Cortex of kidney (tissue), 1 donor: ENCODE measurements around the gene GGCT.

Experiments
- DNase-seq: peaks from one replicate; lab custom pipeline; 2025; lab: John Stamatoyannopoulos, UW

The GGCT gene

DNA sequence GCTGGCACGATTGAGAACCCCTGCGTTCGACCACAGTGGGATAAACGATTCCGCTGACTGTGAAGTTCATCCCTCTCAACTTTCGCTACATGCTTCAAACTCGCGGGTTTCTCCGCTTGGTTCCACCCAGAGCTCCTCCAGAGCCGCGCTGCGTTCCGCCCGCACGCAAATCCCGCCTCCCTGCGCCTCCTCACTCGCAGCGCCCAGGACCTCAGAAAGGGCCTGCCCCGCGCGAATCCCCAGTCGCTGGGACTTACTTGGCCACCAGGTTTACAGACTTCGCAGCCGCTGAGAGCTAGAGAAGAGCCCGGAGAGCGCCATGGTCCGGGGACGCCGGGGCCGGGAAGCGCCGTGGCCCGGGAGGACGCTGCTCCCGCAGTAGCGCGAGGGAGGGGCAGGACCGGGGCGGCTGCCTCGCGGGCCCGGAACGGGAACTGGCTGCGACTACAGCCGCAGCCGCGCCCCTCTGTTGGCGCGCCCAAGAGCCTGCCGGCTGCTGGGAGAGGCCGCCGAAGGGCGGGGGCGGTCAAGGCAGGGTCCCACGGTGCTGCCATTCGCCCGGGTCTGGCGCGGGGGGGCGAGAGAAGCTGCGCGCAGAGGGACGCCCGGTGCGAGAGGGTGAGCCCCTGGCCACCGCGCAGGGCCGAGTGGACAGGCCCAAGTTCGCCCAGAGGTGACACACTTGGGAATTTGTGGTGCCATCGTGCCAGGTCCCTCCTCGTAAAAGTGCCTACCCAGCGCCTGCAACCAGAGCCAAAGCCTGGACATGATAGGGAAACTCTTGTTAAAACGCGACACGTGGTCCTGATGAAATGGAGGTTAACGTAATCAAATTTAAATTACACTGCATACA, 26.1 kb downstream of the GGCT start, which contains the start of gene NOD1:
NOD1 (minus strand) TSS at position 436 of the 853 bp plus-strand sequence. CDS start 21,863 bp downstream, outside the sequence.
- DNase-seq: no peak

GRCh38 chr7:30476459-30477145, 28.0 kb downstream of the GGCT start:
- no peak for DNase-seq

- no peak for DNase-seq
Observed at GRCh38 chr7:30475580-30475979, 29.0 kb downstream of the GGCT start.

DNA sequence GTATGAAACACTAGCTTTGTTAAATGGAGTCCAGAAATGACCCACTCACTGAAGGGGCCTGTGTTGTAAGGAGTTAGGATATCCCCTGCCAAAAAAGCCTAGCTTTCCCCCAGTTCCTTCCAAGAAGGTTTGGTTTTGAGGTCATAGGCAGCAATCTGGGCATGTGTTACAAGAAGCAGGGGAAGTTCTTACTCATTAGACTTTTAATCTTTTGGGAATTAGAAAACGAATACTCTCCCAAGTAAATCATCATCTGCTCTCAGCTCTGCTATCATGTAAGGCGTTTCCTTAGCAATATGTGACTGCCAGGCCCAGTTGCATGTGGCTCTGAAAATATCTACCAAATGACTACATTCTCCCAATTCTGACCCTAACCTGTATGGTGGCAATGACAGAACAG, 29.7 kb downstream of the GGCT start:
- DNase-seq: no peak

- DNase-seq: no peak
Observed at GRCh38 chr7:30474485-30474884, 30.1 kb downstream of the GGCT start.

- DNase-seq: no peak
Observed at GRCh38 chr7:30473903-30474302, 30.7 kb downstream of the GGCT start.

DNA sequence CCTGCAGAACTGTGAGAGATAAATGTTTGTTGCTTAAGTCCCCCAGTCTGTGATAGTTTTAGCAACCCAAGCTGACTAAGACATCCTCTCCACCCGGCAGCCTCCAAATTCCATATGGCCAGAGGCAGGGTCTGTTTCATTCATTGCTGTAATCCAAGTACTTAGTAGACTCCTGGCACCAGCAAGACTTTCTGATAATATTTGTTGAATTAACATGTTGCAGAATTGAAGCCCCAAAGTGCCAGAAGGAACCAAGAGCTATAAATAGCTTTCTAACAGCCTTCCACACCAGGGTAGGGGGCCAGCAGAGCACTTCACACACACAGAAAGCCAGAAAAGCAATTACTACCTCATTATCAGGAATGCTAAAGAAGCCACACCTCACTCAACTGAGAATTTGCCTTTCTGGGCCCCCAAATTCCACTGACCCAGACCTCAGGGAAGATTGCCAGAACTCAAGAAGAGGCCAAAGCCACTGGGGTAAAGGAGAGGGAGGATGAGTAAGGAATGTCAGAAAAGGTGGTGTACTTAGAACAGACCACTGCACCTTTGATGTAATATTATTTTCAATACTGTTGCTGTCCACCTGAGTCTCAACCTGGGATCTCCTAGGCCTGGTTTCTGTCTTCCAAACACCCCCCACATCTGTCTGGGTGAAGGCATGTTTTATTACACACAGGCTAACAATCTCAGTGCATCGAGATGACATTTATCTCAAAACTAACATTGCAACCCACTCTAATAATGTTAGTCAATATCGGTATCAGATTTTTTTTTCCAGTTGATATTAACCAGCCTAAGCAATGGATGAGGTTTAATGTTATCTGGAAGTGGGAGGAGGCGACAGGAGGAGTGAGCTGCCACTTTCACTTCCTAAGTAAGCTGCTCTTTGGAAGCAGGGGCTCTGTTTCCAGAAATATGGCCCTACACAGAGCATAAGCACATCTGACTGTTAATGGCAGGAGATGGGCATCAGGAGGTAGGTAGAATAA, 31.5 kb downstream of the GGCT start:
- no peak for DNase-seq

DNA sequence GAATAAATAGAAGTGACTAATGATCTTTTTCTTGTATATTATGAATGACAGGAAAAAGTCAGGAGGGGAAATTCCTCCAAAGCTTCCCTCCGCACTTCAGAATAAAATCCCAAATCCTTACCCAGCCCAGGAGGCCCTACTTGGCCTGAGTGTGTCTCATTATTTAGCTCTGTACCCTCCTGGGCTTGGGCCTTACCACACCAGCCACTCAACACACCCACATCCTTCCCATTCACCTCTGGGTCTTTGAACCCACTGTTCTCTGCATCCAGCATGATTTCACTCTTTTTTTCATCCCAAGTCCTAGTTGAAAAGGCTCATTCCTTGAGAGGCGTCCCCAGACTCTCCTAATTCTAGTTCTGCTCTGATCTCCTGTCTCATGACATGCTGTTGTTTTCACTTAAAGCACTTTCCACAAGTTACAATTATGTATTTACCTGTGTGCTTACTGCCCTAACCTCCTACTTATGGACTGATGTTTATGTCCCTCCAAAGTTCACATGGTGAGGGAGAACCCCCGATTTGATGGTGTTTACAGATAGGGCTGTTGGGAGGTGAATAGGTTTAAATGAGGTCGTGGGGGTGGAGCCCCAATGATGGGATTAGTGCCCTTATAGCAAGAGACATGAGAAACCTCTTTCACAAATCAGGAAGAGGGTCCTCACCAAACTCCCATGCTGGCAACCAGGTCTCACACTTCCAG, 32.4 kb downstream of the GGCT start:
- DNase-seq: no peak

- no peak for DNase-seq
Observed at GRCh38 chr7:30471205-30471604, 33.4 kb downstream of the GGCT start.

DNA sequence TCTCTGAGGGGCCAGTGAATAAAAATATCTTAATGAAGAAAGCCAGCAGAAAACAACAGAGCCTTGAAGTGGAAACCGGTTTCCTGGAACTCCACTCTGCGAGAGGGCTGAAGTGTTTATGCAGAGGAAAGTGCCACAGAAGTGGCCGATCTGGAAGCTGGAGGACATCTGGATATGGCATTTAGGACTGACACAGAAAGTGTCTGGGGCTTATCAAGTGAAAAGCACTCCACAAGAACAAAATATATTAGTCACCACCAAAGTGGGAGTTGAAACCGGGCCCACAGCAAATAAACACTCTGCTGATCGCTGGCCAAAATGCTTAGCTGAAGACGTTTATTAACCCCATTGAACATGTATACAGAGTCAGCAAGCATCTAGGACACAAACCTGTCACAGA, 33.9 kb downstream of the GGCT start:
- DNase-seq: no peak

DNA sequence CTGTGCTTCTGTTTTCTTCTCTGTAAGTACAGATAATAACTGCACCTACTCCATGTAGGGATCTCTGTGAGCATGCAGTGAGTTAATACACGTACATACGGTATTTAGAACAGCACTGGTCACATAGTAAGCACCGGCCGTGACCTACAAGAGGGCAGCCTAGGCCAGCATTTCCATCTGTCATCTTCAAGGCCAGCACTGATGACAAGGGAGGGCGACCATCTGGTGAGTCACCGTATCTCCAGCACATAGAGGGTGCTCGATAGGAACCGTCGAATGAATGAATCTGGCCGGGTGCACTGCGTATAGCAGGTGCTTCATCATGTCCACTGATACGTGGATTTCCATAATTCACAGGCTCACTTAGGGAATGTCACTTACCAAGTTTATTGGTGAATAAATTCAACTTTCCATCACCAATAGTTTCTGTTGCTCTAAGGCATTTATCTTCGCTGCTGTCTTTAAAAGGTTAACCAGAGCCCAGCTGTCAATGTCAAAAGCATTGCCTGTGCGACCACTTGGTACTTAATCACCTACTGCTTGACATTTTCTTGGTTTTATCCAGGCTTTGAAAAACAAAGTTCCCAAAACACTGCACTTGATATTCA, 34.4 kb downstream of the GGCT start:
- no peak for DNase-seq

- no peak for DNase-seq
Observed at GRCh38 chr7:30469303-30469702, 35.3 kb downstream of the GGCT start.

- no peak for DNase-seq
Observed at GRCh38 chr7:30468791-30469190, 35.8 kb downstream of the GGCT start.

- no peak for DNase-seq
Observed at GRCh38 chr7:30468041-30468440, 36.6 kb downstream of the GGCT start.

- no peak for DNase-seq
Observed at GRCh38 chr7:30467271-30467670, 37.4 kb downstream of the GGCT start.

- DNase-seq: no peak
Observed at GRCh38 chr7:30466266-30466665, 38.4 kb downstream of the GGCT start.

DNA sequence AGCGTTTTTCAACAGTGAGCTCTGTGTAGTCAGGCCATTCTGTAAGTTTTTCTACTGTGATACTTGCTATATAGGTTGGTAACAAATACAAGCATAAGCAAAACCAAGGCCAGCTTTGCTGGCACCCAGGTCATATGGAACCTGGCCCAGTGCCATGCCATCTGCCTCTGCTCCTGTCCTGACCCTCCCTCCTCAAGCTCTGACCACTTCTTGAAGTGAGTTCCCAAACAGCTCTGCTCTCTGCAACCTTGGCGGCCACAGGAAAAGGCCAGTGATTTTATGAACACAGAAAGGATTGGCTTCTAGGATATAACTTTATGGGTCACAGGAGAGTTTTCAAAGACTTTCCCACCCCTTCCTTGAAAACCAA, 38.8 kb downstream of the GGCT start:
- no peak for DNase-seq

GRCh38 chr7:30465046-30465810, 39.4 kb downstream of the GGCT start:
- DNase-seq: no peak

DNA sequence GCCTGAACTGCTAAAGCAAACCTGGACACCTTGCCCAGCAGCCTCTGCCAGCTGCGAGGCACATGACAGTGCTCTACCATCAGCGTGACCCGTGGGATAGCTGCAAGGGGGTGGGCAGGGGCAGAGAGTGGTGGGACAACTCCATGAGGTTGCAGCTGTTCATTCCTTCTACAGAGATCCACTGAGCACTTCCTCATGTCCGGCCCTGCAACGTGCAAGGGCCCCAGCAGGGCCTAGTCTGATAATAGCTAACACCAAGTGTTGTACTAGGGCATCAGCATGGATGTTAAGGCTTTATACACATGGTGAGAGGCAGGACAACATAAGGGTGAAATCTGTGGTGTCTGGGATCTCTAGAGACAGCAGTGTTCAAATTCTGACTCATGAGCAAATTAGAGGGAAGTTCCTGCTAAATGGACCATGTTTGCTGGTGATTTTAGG, 40.4 kb downstream of the GGCT start:
- no peak for DNase-seq

DNA sequence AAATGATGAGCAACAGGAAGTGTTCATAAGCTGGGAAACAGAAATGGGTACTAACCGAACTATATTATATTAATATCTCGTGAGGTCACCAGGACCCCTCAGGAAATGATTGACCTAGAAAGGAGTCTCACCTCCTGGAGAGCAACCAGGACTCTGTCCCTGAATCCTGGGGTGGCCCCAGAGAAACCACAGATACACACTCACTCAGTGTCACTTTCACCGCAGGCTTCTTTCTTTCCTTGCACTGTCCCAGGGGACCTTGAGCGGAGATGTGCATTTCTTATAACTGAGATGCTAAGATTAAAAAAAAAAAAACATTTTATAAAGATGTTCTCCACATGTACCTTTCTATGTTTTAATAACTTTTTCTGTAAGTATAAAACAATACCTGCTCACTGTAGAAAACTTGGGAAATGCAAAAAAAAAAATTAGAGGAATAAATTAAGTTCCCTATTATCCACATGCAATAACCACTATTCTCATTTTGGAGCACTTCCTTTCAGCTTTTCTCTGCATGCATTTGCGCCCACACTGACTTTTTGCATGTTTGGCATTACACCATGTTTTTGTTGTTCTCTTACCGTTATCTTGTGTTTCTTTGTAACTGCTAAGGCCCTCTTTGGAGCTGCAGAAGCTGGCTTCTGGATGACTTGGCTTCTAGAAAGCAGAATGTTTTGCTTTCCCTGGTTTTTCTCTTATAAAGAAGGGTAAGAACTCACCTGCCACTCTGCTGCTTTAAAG, 41.1 kb downstream of the GGCT start:
- DNase-seq: no peak
